ENCODE measurements around the gene ABHD12.
A peak's percentile ranks its signal among the peaks of the same experiment; 100 is the strongest.
"Not testable (repeated sequence)": the region's sequence is repeated elsewhere in the genome, so short reads cannot be mapped to it uniquely, and the experiment has no call there.

Gene ABHD12

GRCh38 chr20:25400291-25400732 is 9.7 kb upstream of the ABHD12 start:
- not testable (repeated sequence) for H3K27me3 ChIP-seq (ENCODE audit: low read depth, low read length); H3K36me3 ChIP-seq (ENCODE audit: control insufficient read depth in 1 of 2, insufficient read depth in 2 of 2, low read length in 2 of 2); H3K4me3 ChIP-seq (ENCODE audit: low read depth in 1 of 2, low read length in 2 of 2)

GRCh38 chr20:25399037-25399430 is 8.4 kb upstream of the ABHD12 start:
- Histone ChIP-seq H3K27me3 (ENCODE audit: low read depth, low read length) (no peaks in the 10 kb centered on the region), H3K27ac (ENCODE audit: low read length) (no peak overlapping the region), H3K4me3 (ENCODE audit: low read depth in 1 of 2, low read length in 2 of 2) (no peak overlapping the region), H3K4me1 (ENCODE audit: control insufficient read depth in 1 of 2, insufficient read depth in 2 of 2, low read length in 2 of 2) (no peaks in the 10 kb centered on the region), H3K9me3 (ENCODE audit: control insufficient read depth in 1 of 2, low read length in 2 of 2) (peaks cover 8 to 19% of the 10 kb centered on the region in 2 donors), H3K36me3 (ENCODE audit: control insufficient read depth in 1 of 2, insufficient read depth in 2 of 2, low read length in 2 of 2) (no peaks in the 10 kb centered on the region)

More at GRCh38 chr20:25400291-25400732, 9.7 kb upstream of the ABHD12 start:
- H3K27ac ChIP-seq (ENCODE audit: low read length); H3K4me1 ChIP-seq (ENCODE audit: control insufficient read depth in 1 of 2, insufficient read depth in 2 of 2, low read length in 2 of 2): not testable (repeated sequence)
- H3K9me3 ChIP-seq (ENCODE audit: control insufficient read depth in 1 of 2, low read length in 2 of 2) = peaks cover 8 to 19% of the 10 kb centered on the region in 2 donors

DNA sequence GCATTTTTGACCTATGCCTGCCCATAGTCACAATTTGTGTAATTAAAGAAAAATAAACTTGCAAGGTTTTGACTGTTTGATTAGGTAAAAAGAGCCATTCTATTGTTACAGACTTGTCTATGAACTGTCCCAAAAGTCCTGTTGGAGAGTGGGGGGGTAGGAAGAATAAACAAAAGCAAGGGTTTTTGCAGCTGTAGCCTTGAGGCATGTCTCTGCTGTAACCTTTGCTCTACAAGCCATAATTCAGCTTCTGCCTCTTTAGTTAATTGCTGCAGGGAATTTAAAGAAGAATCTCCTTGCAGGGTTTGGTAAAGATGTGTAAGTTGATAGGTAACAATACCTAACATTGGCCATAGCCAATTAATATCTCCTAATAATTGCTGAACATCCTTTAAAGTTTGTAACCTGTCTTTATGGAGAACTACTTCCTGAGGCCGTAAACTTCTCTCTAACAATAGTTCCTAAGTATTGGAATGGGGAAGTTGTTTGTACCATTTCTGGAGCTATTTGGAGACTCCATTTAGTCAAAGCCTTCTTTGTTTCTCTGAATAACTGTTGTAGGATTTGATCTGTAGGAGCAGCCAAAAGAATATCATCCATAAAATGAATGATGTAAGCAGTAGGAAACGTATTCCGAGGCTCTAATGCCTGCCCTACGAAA is 7.9 kb upstream of the ABHD12 start:
- no peaks in the 10 kb centered on the region for H3K36me3 ChIP-seq (ENCODE audit: control insufficient read depth in 1 of 2, insufficient read depth in 2 of 2, low read length in 2 of 2)
- no peaks in the 10 kb centered on the region for H3K4me1 ChIP-seq (ENCODE audit: control insufficient read depth in 1 of 2, insufficient read depth in 2 of 2, low read length in 2 of 2)
- H3K27me3 ChIP-seq (ENCODE audit: low read depth, low read length) = no peaks in the 10 kb centered on the region
- H3K27ac ChIP-seq (ENCODE audit: low read length) = no peak overlapping the region
- H3K4me3 ChIP-seq (ENCODE audit: low read depth in 1 of 2, low read length in 2 of 2) = no peak overlapping the region
- peaks cover 4 to 14% of the 10 kb centered on the region in 2 donors for H3K9me3 ChIP-seq (ENCODE audit: control insufficient read depth in 1 of 2, low read length in 2 of 2)

DNA sequence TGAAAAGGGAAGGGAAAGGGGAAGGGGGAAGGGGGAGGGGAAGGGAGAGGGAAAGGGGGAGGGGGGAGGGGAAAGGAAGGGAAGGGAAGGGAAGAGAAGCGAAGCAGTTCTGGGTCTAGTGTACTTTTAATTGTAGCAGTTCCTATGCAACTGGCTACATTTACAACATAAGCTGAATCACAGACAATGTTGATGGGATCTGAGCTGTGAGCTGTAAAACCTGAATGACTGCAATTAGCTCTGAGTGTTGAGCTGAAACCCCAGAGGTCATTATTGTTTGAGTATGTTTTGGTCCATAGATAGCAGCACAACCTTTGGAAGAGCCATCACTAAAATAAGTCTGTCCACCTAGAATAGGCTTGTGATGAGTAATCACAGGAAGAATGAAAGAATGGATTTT is 7.2 kb upstream of the ABHD12 start:
- H3K4me1 ChIP-seq (ENCODE audit: control insufficient read depth in 1 of 2, insufficient read depth in 2 of 2, low read length in 2 of 2) = no peaks in the 10 kb centered on the region
- no peak overlapping the region for H3K27ac ChIP-seq (ENCODE audit: low read length)
- H3K4me3 ChIP-seq (ENCODE audit: low read depth in 1 of 2, low read length in 2 of 2) = no peak overlapping the region
- H3K9me3 ChIP-seq (ENCODE audit: control insufficient read depth in 1 of 2, low read length in 2 of 2) = peaks cover 0 to 7% of the 10 kb centered on the region in 2 donors
- H3K36me3 ChIP-seq (ENCODE audit: control insufficient read depth in 1 of 2, insufficient read depth in 2 of 2, low read length in 2 of 2) = no peaks in the 10 kb centered on the region
- H3K27me3 ChIP-seq (ENCODE audit: low read depth, low read length) = no peaks in the 10 kb centered on the region

- no peak overlapping the region for H3K4me3 ChIP-seq (ENCODE audit: low read depth in 1 of 2, low read length in 2 of 2)
- H3K27ac ChIP-seq (ENCODE audit: low read length) = no peak overlapping the region
- no peaks in the 10 kb centered on the region for H3K36me3 ChIP-seq (ENCODE audit: control insufficient read depth in 1 of 2, insufficient read depth in 2 of 2, low read length in 2 of 2)
- no peaks in the 10 kb centered on the region for H3K27me3 ChIP-seq (ENCODE audit: low read depth, low read length)
- H3K4me1 ChIP-seq (ENCODE audit: control insufficient read depth in 1 of 2, insufficient read depth in 2 of 2, low read length in 2 of 2) = no peaks in the 10 kb centered on the region
- H3K9me3 ChIP-seq (ENCODE audit: control insufficient read depth in 1 of 2, low read length in 2 of 2) = peaks cover 0 to 2% of the 10 kb centered on the region in 2 donors
These were observed 6.5 kb upstream of the ABHD12 start for GRCh38 chr20:25397096-25397495.

GRCh38 chr20:25394996-25395395 is 4.4 kb upstream of the ABHD12 start:
- no peak overlapping the region for H3K27ac ChIP-seq (ENCODE audit: low read length)
- no peak overlapping the region for H3K4me3 ChIP-seq (ENCODE audit: low read depth in 1 of 2, low read length in 2 of 2)
- H3K9me3 ChIP-seq (ENCODE audit: control insufficient read depth in 1 of 2, low read length in 2 of 2) = no peaks in the 10 kb centered on the region
- H3K27me3 ChIP-seq (ENCODE audit: low read depth, low read length) = no peaks in the 10 kb centered on the region
- H3K4me1 ChIP-seq (ENCODE audit: control insufficient read depth in 1 of 2, insufficient read depth in 2 of 2, low read length in 2 of 2) = peaks cover 0 to 2% of the 10 kb centered on the region in 2 donors
- no peaks in the 10 kb centered on the region for H3K36me3 ChIP-seq (ENCODE audit: control insufficient read depth in 1 of 2, insufficient read depth in 2 of 2, low read length in 2 of 2)

GRCh38 chr20:25394276-25394675 is 3.6 kb upstream of the ABHD12 start:
- Histone ChIP-seq H3K36me3 (ENCODE audit: control insufficient read depth in 1 of 2, insufficient read depth in 2 of 2, low read length in 2 of 2) (no peaks in the 10 kb centered on the region), H3K4me3 (ENCODE audit: low read depth in 1 of 2, low read length in 2 of 2) (no peak overlapping the region), H3K27me3 (ENCODE audit: low read depth, low read length) (no peaks in the 10 kb centered on the region), H3K27ac (ENCODE audit: low read length) (no peak overlapping the region), H3K9me3 (ENCODE audit: control insufficient read depth in 1 of 2, low read length in 2 of 2) (no peaks in the 10 kb centered on the region), H3K4me1 (ENCODE audit: control insufficient read depth in 1 of 2, insufficient read depth in 2 of 2, low read length in 2 of 2) (peaks cover 0 to 8% of the 10 kb centered on the region in 2 donors)

DNA sequence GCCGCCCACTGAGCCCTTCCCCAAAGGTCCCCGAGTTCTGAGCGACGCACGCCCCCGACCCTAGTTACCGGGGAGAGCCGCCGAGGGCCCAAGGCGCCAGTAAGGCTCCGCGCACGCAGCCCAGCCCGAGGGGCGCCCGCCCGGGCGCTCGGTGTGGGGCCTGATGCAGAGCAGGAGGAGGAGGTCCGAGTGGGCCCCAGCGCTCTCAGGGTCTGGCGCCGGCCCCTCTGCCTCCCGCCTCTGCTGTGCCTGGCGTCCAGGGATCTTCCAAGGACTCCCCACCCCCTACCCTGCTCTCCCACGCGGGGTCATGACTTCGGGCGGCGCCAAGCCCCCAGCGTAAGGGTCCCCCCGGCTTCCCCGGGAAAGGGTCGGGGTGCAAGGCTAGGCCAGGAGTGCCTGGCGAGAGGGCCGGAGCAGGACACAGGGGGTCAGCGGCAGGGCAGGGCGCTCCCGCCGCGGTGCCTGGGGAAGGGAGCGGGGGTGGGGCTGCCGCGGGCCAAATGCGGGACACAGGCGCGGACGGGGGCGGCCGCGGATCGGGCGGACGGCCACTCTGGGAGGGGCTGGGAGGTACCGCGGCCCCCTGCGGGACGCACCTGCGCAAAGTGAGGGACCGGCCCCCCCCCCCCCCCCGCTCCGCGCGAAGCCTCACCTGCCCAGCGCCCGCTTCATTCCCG is 637 bp downstream of the ABHD12 start:
- Histone ChIP-seq H3K27me3 (ENCODE audit: low read depth, low read length) (no peaks in the 10 kb centered on the region), H3K4me3 (ENCODE audit: low read depth in 1 of 2, low read length in 2 of 2) (peak overlapping the region; percentile 60 to 87), H3K27ac (ENCODE audit: low read length) (no peak overlapping the region), H3K9me3 (ENCODE audit: control insufficient read depth in 1 of 2, low read length in 2 of 2) (no peaks in the 10 kb centered on the region), H3K4me1 (ENCODE audit: control insufficient read depth in 1 of 2, insufficient read depth in 2 of 2, low read length in 2 of 2) (peaks cover 0 to 11% of the 10 kb centered on the region in 2 donors), H3K36me3 (ENCODE audit: control insufficient read depth in 1 of 2, insufficient read depth in 2 of 2, low read length in 2 of 2) (no peaks in the 10 kb centered on the region)

DNA sequence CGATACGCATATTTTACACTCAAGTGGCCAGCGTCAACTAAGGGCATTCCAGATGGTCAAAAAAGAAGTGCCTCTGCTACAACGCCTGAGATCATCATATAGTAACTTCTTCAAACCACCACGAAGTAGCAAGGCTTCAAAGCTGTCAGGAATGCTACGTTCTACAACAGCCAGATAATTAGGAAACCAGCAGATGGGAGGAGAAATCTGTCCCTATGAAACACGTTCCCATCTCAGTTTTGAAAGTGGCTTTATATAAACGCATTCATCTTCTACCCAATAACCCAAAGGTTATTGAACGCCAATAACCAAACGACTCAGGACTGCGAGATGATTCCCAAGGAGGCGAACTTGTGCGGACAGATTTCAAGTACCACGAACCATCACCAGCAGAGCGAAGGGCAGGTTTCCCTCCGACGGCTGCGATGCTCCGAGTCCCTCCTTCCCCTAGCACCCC is 1.2 kb downstream of the ABHD12 start:
- H3K4me1 ChIP-seq (ENCODE audit: control insufficient read depth in 1 of 2, insufficient read depth in 2 of 2, low read length in 2 of 2) = peaks cover 0 to 11% of the 10 kb centered on the region in 2 donors
- no peaks in the 10 kb centered on the region for H3K27me3 ChIP-seq (ENCODE audit: low read depth, low read length)
- H3K4me3 ChIP-seq (ENCODE audit: low read depth in 1 of 2, low read length in 2 of 2) = peak overlapping the region; percentile 60 to 87
- H3K27ac ChIP-seq (ENCODE audit: low read length) = no peak overlapping the region
- no peaks in the 10 kb centered on the region for H3K36me3 ChIP-seq (ENCODE audit: control insufficient read depth in 1 of 2, insufficient read depth in 2 of 2, low read length in 2 of 2)
- no peaks in the 10 kb centered on the region for H3K9me3 ChIP-seq (ENCODE audit: control insufficient read depth in 1 of 2, low read length in 2 of 2)

DNA sequence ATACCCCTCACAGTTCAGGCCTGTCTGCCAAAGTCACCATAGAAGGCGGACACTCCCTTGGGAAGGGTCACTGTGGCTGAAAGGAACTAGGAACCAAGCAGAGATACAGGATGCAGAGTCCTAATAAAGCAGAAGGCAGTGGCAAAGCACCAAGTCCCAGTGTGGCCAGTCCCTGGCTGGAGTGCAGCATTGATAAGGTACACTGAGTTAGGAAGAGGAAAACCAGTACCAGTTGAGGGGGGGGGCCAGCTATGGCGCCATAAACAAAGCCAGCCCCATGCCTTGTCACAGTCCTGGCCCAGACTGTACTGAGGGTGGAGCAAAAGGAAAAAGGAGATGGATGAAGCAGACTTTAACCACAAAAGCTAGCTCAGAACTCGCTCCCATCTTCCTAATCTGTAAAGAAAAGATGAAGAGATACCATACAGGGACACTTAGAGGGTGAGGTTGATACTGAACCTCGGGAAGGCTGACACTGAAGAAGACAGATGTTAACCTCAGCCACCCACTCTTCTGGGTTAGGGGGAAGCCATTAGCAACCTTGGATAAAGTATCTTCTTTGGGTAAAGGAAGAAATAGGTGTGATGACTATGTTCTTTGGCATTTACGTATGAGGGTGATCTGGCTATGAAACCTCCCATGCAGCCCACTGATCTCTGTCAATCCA is 7.8 kb downstream of the ABHD12 start:
- H3K9me3 ChIP-seq (ENCODE audit: control insufficient read depth in 1 of 2, low read length in 2 of 2) = no peaks in the 10 kb centered on the region
- no peak overlapping the region for H3K27ac ChIP-seq (ENCODE audit: low read length)
- no peaks in the 10 kb centered on the region for H3K27me3 ChIP-seq (ENCODE audit: low read depth, low read length)
- no peaks in the 10 kb centered on the region for H3K36me3 ChIP-seq (ENCODE audit: control insufficient read depth in 1 of 2, insufficient read depth in 2 of 2, low read length in 2 of 2)
- no peaks in the 10 kb centered on the region for H3K4me1 ChIP-seq (ENCODE audit: control insufficient read depth in 1 of 2, insufficient read depth in 2 of 2, low read length in 2 of 2)
- no peak overlapping the region for H3K4me3 ChIP-seq (ENCODE audit: low read depth in 1 of 2, low read length in 2 of 2)

- no peak overlapping the region for H3K27ac ChIP-seq (ENCODE audit: low read length)
- no peaks in the 10 kb centered on the region for H3K36me3 ChIP-seq (ENCODE audit: control insufficient read depth in 1 of 2, insufficient read depth in 2 of 2, low read length in 2 of 2)
- no peaks in the 10 kb centered on the region for H3K9me3 ChIP-seq (ENCODE audit: control insufficient read depth in 1 of 2, low read length in 2 of 2)
- H3K27me3 ChIP-seq (ENCODE audit: low read depth, low read length) = no peaks in the 10 kb centered on the region
- H3K4me1 ChIP-seq (ENCODE audit: control insufficient read depth in 1 of 2, insufficient read depth in 2 of 2, low read length in 2 of 2) = peaks cover 0 to 11% of the 10 kb centered on the region in 2 donors
- H3K4me3 ChIP-seq (ENCODE audit: low read depth in 1 of 2, low read length in 2 of 2) = no peak overlapping the region
These were observed 9.6 kb downstream of the ABHD12 start for GRCh38 chr20:25380945-25381614.
